ENCODE results near the gene ABI3BP.

The ABI3BP gene

GRCh38 chr3:100783619-100784018 lies 209.6 kb downstream of the ABI3BP start:
- TF ChIP-seq CTCF (IDR thresholded peaks at IDR 0.05; ENCODE audit: insufficient read depth, low read length, poor library complexity, severe bottlenecking): no peak
- no peak for TF ChIP-seq EZH2phosphoT487 (conservative IDR thresholded peaks at IDR 0.05; ENCODE audit: low read length)
- no peaks in the 10 kb centered on the region for H3K79me2 ChIP-seq (ENCODE audit: insufficient read depth, low read length)
- H3K4me2 ChIP-seq (ENCODE audit: low read depth, low read length, poor library complexity, severe bottlenecking): no peak overlapping the region
- no peaks in the 10 kb centered on the region for H3K9me2 ChIP-seq (replicated peaks; ENCODE audit: insufficient read depth, low read length)
- H3K36me3 ChIP-seq (ENCODE audit: low read length): no peaks in the 10 kb centered on the region
- no peaks in the 10 kb centered on the region for H4K20me1 ChIP-seq (ENCODE audit: low read depth, low read length)
- H3K9ac ChIP-seq (ENCODE audit: low read length): no peak overlapping the region
- H3K27me3 ChIP-seq (ENCODE audit: low read length): no peaks in the 10 kb centered on the region
- H3K9me3 ChIP-seq (ENCODE audit: insufficient read depth, low read length): no peaks in the 10 kb centered on the region; the same call in 1 of the 2 replicates
- no peak overlapping the region for H2AFZ ChIP-seq (ENCODE audit: low read depth, low read length, severe bottlenecking)
- no peaks in the 10 kb centered on the region for H3F3A ChIP-seq (ENCODE audit: insufficient read depth)
- H3K27ac ChIP-seq (ENCODE audit: low read depth, low read length): no peak overlapping the region
- H3K4me3 ChIP-seq (ENCODE audit: insufficient read depth, low read length, poor library complexity, severe bottlenecking): no peak overlapping the region

GRCh38 chr3:100782906-100783305 lies 210.3 kb downstream of the ABI3BP start:
- no peaks in the 10 kb centered on the region for H3K36me3 ChIP-seq (ENCODE audit: low read length)
- H3K9ac ChIP-seq (ENCODE audit: low read length): no peak overlapping the region
- H3K9me3 ChIP-seq (ENCODE audit: insufficient read depth, low read length): no peaks in the 10 kb centered on the region; the same call in 1 of the 2 replicates
- H3K27me3 ChIP-seq (ENCODE audit: low read length): no peaks in the 10 kb centered on the region
- H3K4me3 ChIP-seq (ENCODE audit: insufficient read depth, low read length, poor library complexity, severe bottlenecking): no peak overlapping the region
- no peaks in the 10 kb centered on the region for H3K79me2 ChIP-seq (ENCODE audit: insufficient read depth, low read length)
- no peak overlapping the region for H3K4me2 ChIP-seq (ENCODE audit: low read depth, low read length, poor library complexity, severe bottlenecking)
- TF ChIP-seq CTCF (IDR thresholded peaks at IDR 0.05; ENCODE audit: insufficient read depth, low read length, poor library complexity, severe bottlenecking) (no peak), EZH2phosphoT487 (conservative IDR thresholded peaks at IDR 0.05; ENCODE audit: low read length) (no peak)
- H3K9me2 ChIP-seq (replicated peaks; ENCODE audit: insufficient read depth, low read length): no peaks in the 10 kb centered on the region
- no peak overlapping the region for H3K27ac ChIP-seq (ENCODE audit: low read depth, low read length)
- no peaks in the 10 kb centered on the region for H4K20me1 ChIP-seq (ENCODE audit: low read depth, low read length)
- H2AFZ ChIP-seq (ENCODE audit: low read depth, low read length, severe bottlenecking): no peak overlapping the region
- H3F3A ChIP-seq (ENCODE audit: insufficient read depth): no peaks in the 10 kb centered on the region

GRCh38 chr3:100782348-100782747 lies 210.9 kb downstream of the ABI3BP start:
- no peaks in the 10 kb centered on the region for H3K79me2 ChIP-seq (ENCODE audit: insufficient read depth, low read length)
- no peaks in the 10 kb centered on the region for H3K36me3 ChIP-seq (ENCODE audit: low read length)
- H3K4me3 ChIP-seq (ENCODE audit: insufficient read depth, low read length, poor library complexity, severe bottlenecking): no peak overlapping the region
- no peaks in the 10 kb centered on the region for H3K27me3 ChIP-seq (ENCODE audit: low read length)
- no peak overlapping the region for H3K4me2 ChIP-seq (ENCODE audit: low read depth, low read length, poor library complexity, severe bottlenecking)
- no peaks in the 10 kb centered on the region for H3K9me2 ChIP-seq (replicated peaks; ENCODE audit: insufficient read depth, low read length)
- no peaks in the 10 kb centered on the region; the same call in 1 of the 2 replicates for H3K9me3 ChIP-seq (ENCODE audit: insufficient read depth, low read length)
- H3K9ac ChIP-seq (ENCODE audit: low read length): no peak overlapping the region
- no peak overlapping the region for H3K27ac ChIP-seq (ENCODE audit: low read depth, low read length)
- no peak for TF ChIP-seq CTCF (IDR thresholded peaks at IDR 0.05; ENCODE audit: insufficient read depth, low read length, poor library complexity, severe bottlenecking)
- no peak for TF ChIP-seq EZH2phosphoT487 (conservative IDR thresholded peaks at IDR 0.05; ENCODE audit: low read length)
- H3F3A ChIP-seq (ENCODE audit: insufficient read depth): no peaks in the 10 kb centered on the region
- no peak overlapping the region for H2AFZ ChIP-seq (ENCODE audit: low read depth, low read length, severe bottlenecking)
- H4K20me1 ChIP-seq (ENCODE audit: low read depth, low read length): no peaks in the 10 kb centered on the region

Measured in SU-DHL-6 (cell line).